Lung (tissue), 16 donors: ENCODE results near the gene OOSP1. TPM values are rescaled to one million over a fixed set of nuclear protein-coding genes. Genes with fewer than 3 reads are reported as not detected.

Experiments used
- ATAC-seq: fragments of 200-7000 bp; cut with Tn5 transposase; one replicate; pipeline ENCODE4 v1.9.1; 2020; ENCODE audit warnings: moderate number of reproducible peaks; ENCODE audit not compliant: insufficient read depth, low FRiP score
- DNase-seq, 3 donors: peaks; one replicate each; pipeline ENCODE4 v3.0.0-alpha.2; 2013 to 2017
- H3K27ac ChIP-seq, 2 donors: one replicate each; pipeline ENCODE4 v1.5.1; 2013; ENCODE audit warnings: mild to moderate bottlenecking in 2 of 2, moderate library complexity in 2 of 2, control low read depth in 1 of 2, inconsistent platforms in 1 of 2, low read depth in 1 of 2, low read length in 1 of 2
- H3K27me3 ChIP-seq, 3 donors: one replicate each; pipeline ENCODE4 v1.5.1; 2013; ENCODE audit warnings: low read length in 2 of 3; ENCODE audit not compliant: control insufficient read depth in 3 of 3, insufficient read depth in 3 of 3
- H3K36me3 ChIP-seq, 4 donors: one replicate each; pipeline ENCODE4 v1.5.1; 2013; ENCODE audit warnings: low read length in 4 of 4, mild to moderate bottlenecking in 1 of 4, moderate library complexity in 1 of 4; ENCODE audit not compliant: control insufficient read depth in 4 of 4, insufficient read depth in 4 of 4
- H3K4me1 ChIP-seq, 5 donors: one replicate each; pipeline ENCODE4 v1.5.1; 2013; ENCODE audit warnings: low read length in 5 of 5, mild to moderate bottlenecking in 2 of 5, moderate library complexity in 1 of 5; ENCODE audit not compliant: control insufficient read depth in 5 of 5, insufficient read depth in 5 of 5
- H3K4me3 ChIP-seq: one replicate; pipeline ENCODE4 v1.5.1; 2013; ENCODE audit warnings: mild to moderate bottlenecking, control low read depth, moderate library complexity
- H3K9ac ChIP-seq, 2 donors: one replicate each; pipeline ENCODE4 v1.5.1; 2013; ENCODE audit warnings: low read length in 2 of 2, control low read depth in 1 of 2; ENCODE audit not compliant: insufficient read depth in 1 of 2
- H3K9me3 ChIP-seq, 4 donors: one replicate each; pipeline ENCODE4 v1.5.1; 2013; ENCODE audit warnings: low read length in 3 of 4, mild to moderate bottlenecking in 1 of 4, moderate library complexity in 1 of 4; ENCODE audit not compliant: control insufficient read depth in 4 of 4, insufficient read depth in 3 of 4
- CTCF ChIP-seq: IDR thresholded peaks from 2 replicates; pipeline ENCODE4 v1.5.1; 2012; ENCODE audit warnings: mild to moderate bottlenecking; ENCODE audit errors: control extremely low read depth, extremely low read depth
- WGBS, 2 donors: extraction: QIAGEN DNeasy Blood & Tissue Kit; methylation state at CpG; one replicate each; pipeline ENCODE4 v1.1.7; 2013; 5-methylcytosine and 5-hydroxymethylcytosine counted together
- long read RNA-seq, 5 donors: transcript quantifications; one replicate each; lab custom pipeline, GENCODE V29; 2026
- polyA plus RNA-seq, 2 donors: library from polyadenylated mRNA; stranded (reverse); fragments of 200-250 nt; gene quantifications; one replicate each; pipeline ENCODE4 v1.2.1, GENCODE V29; 2013
- total RNA-seq, 2 donors: library from RNA; depleted of rRNA in 1 of 2; stranded (reverse); fragments of >200 nt in 1 of 2; gene quantifications; one replicate each; pipeline ENCODE4 v1.2.1, GENCODE V29; 2014 to 2021
- donor health status: control.
- donor health status: control.
- donor health status: Bipolar disorder and iron deficiency.
- donor health status: healthy.
- donor health status: DM: yes; HTN: yes; CAD: no.

OOSP1 gene, protein sequence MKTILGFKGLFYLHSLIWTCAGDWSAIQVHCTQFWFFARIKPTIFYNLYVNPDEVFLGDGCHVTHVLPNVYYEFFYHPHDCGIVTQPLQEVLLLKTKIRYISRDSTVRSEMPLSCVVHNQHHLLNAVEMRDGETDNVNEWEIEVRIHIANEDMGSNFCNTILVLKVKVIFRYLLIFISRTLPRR
- not detected for total RNA-seq
- not detected for polyA plus RNA-seq
- long read RNA-seq, donor 1: 0 reads
- long read RNA-seq, donor 2: 0 reads
- long read RNA-seq, donor 3: 0 reads
- long read RNA-seq, donor 4: 0 reads
- long read RNA-seq, donor 5: 0 reads

GRCh38 chr11:59938132-59938531 is at the start of gene OOSP1:
OOSP1 (plus strand) TSS chr11:59938432; CDS start chr11:59938455, 23 bp downstream.
- H3K4me1 ChIP-seq: no peaks in the 10 kb centered on the region
- H3K9me3 ChIP-seq: no peaks in the 10 kb centered on the region
- no peak within 1 kb of the TSS for H3K4me3 ChIP-seq
- no peak for DNase-seq
- no peaks in the 10 kb centered on the region for H3K27me3 ChIP-seq
- TF ChIP-seq CTCF: no peak
- no peak for ATAC-seq
- H3K36me3 ChIP-seq: no peaks in the 10 kb centered on the region
- H3K27ac ChIP-seq: no peak within 1 kb of the TSS
- H3K9ac ChIP-seq: no peak within 1 kb of the TSS
- WGBS, 2 donors: 57 to 59% methylated on average over 2 of the region's 2 CpGs

DNA sequence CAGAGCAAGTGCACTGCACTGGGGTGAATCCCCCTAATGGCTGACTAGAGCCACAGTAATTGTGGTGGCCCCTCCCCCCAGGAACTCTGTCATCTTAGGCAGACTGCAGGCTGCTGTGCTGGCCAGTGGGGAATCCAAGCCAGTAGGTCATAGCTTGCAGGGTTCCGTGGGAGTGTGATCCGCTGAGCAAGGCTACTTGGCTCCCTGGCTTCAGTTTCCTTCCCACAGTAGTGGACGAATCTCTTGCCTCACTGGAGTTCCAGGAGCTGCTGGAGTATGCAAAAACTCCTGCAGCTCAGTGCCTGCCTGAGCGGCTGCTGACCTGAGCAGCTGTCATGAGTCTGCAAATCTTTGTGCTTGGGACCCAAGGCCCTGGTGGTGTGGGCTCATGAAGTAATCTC is 46.5 kb upstream of the OOSP1 start:
- no peak for TF ChIP-seq CTCF
- WGBS, 2 donors: 40 to 41% methylated on average over 4 of the region's 4 CpGs
- Histone ChIP-seq H3K27ac (no peak overlapping the region), H3K9ac (no peak overlapping the region), H3K27me3 (no peaks in the 10 kb centered on the region), H3K4me3 (no peak overlapping the region), H3K36me3 (no peaks in the 10 kb centered on the region), H3K9me3 (peaks cover 0 to 9% (median 5%) of the 10 kb centered on the region in 4 donors), H3K4me1 (no peaks in the 10 kb centered on the region)
- no peak for ATAC-seq
- no peak for DNase-seq

GRCh38 chr11:59894616-59895015 is 43.6 kb upstream of the OOSP1 start:
- no peak for TF ChIP-seq CTCF
- H3K4me3 ChIP-seq: no peak overlapping the region
- no peak for DNase-seq
- H3K27ac ChIP-seq: no peak overlapping the region
- H3K27me3 ChIP-seq: no peaks in the 10 kb centered on the region
- no peaks in the 10 kb centered on the region for H3K4me1 ChIP-seq
- H3K36me3 ChIP-seq: no peaks in the 10 kb centered on the region
- 94 to 97% methylated on average over 1 of the region's 1 CpG for WGBS, 2 donors
- H3K9ac ChIP-seq: no peak overlapping the region
- peaks cover 0 to 11% (median 4%) of the 10 kb centered on the region in 4 donors for H3K9me3 ChIP-seq
- ATAC-seq: no peak

DNA sequence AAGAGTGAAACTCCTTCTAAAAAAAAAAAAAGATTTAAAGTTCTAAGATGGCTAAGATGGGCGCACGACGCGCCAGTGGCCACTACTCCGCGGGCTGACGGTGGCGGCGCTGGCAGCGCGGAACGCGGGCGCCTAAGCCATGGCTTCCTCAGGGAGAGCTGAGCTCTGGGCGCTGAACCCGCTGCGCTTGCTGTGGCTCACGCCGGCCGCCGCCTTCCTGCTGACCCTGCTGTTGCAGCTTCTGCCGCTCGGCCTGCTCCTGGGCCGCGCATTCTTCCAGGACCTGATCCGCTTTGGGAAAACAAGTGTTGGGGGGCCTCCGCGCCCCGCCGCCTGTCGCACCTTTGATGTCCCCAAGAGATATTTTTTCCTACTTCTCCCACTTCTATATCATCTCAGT is 40.2 kb upstream of the OOSP1 start:
- Histone ChIP-seq H3K9me3 (peaks cover 0 to 4% (median 0%) of the 10 kb centered on the region in 4 donors), H3K27me3 (no peaks in the 10 kb centered on the region), H3K9ac (no peak overlapping the region), H3K27ac (no peak overlapping the region), H3K36me3 (no peaks in the 10 kb centered on the region), H3K4me1 (no peaks in the 10 kb centered on the region), H3K4me3 (no peak overlapping the region)
- no peak for ATAC-seq
- WGBS, 2 donors: 97 to 98% methylated on average over 31 of the region's 31 CpGs
- TF ChIP-seq CTCF: no peak
- DNase-seq: no peak
